ENCODE data around the gene STRN3.
"Not testable (repeated sequence)": the region's sequence is repeated elsewhere in the genome, so short reads cannot be mapped to it uniquely, and the experiment has no call there.

- TF ChIP-seq POLR2A, CTCF, POLR2AphosphoS5 (IDR thresholded peaks at IDR 0.05): not testable (repeated sequence)
Measured at GRCh38 chr14:31042893-31043292, 16.7 kb upstream of the STRN3 start.

Measured in gastroesophageal sphincter (tissue), 3 donors.